K562 (cell line): ENCODE data around the gene SLC25A33. TPM values are rescaled to one million over a fixed set of nuclear protein-coding genes. Genes with fewer than 3 reads are reported as not detected.
A peak's percentile ranks its signal among the peaks of the same experiment; 100 is the strongest.

Source experiments
- CBFA2T3 ChIP-seq: fragments of 450-650 bp; IDR thresholded peaks from 2 replicates; pipeline ENCODE4 v1.6.1; 2017
- CREM ChIP-seq: IDR thresholded peaks from 2 replicates; pipeline ENCODE4 v1.6.1; 2014; ENCODE audit warnings: antibody characterized with exemption, low read depth
- ELF2 ChIP-seq: fragments of 250-450 bp; sonication (Bioruptor Pico); IDR thresholded peaks from 2 replicates; pipeline ENCODE4 v1.5.0; 2021; ENCODE audit warnings: mild to moderate bottlenecking
- KAT8 ChIP-seq: fragments of 450-650 bp; IDR thresholded peaks from 2 replicates; pipeline ENCODE4 v1.6.1; 2016; ENCODE audit warnings: low read depth, mild to moderate bottlenecking
- KLF10 ChIP-seq: fragments of 250-450 bp; sonication (Bioruptor Pico); IDR thresholded peaks from 2 replicates; pipeline ENCODE4 v1.6.1; 2021; ENCODE audit warnings: matching md5 sums
- MAZ ChIP-seq, 2 experiments: fragments of 450-650 bp in 1 of 2; sonication (generic) in 1 of 2; formaldehyde crosslinking; IDR thresholded peaks in 1 of 2; conservative IDR thresholded peaks in 1 of 2; 2 replicates each; pipeline versions ENCODE4 v1.4.0 to v1.5.0; 2020; ENCODE audit warnings: mild to moderate bottlenecking in 1 of 2, missing genetic modification reagents in 1 of 2
- MCM2 ChIP-seq: fragments of 450-650 bp; IDR thresholded peaks from 2 replicates; pipeline ENCODE4 v1.6.1; 2017; ENCODE audit warnings: low read depth, mild to moderate bottlenecking
- NBN ChIP-seq: fragments of 450-650 bp; IDR thresholded peaks from 2 replicates; pipeline ENCODE4 v1.6.1; 2016; ENCODE audit warnings: low read depth, mild to moderate bottlenecking
- NCOA4 ChIP-seq: fragments of 450-650 bp; IDR thresholded peaks from 2 replicates; pipeline ENCODE4 v1.6.1; 2018; ENCODE audit warnings: mild to moderate bottlenecking; ENCODE audit not compliant: partially characterized antibody
- POLR2A ChIP-seq: fragments of 450-650 bp; conservative IDR thresholded peaks from 2 replicates; pipeline ENCODE4 v1.6.1; 2016
- RBM25 ChIP-seq: fragments of 200-400 bp; formaldehyde crosslinking; IDR thresholded peaks from 2 replicates; pipeline ENCODE4 v1.6.1; 2018; ENCODE audit warnings: low read length, low read depth, moderate library complexity; ENCODE audit not compliant: severe bottlenecking
- SIRT6 ChIP-seq: IDR thresholded peaks from one replicate; pipeline ENCODE4 v1.6.1; 2012; ENCODE audit warnings: low read depth, mild to moderate bottlenecking, control low read depth, inconsistent platforms, low read length, moderate library complexity
- SMAD2 ChIP-seq: fragments of 150-350 bp; IDR thresholded peaks from 2 replicates; pipeline ENCODE4 v1.6.1; 2014; ENCODE audit warnings: low read depth, mild to moderate bottlenecking, low read length
- SNRNP70 ChIP-seq: fragments of 200-400 bp; formaldehyde crosslinking; optimal IDR thresholded peaks from 2 replicates; pipeline ENCODE3; 2017; ENCODE audit warnings: low read depth, low read length
- TCF7L2 ChIP-seq: fragments of 150-350 bp; IDR thresholded peaks from 2 replicates; pipeline ENCODE4 v1.6.1; 2016; ENCODE audit warnings: low read depth, mild to moderate bottlenecking, low read length, moderate library complexity
- TEAD1 ChIP-seq, 2 experiments: fragments of 450-650 bp in 1 of 2; sonication (generic) in 1 of 2; formaldehyde crosslinking; IDR thresholded peaks; 2 replicates each; pipeline versions ENCODE4 v1.4.0 to v1.8.0; 2020 to 2022; ENCODE audit warnings: mild to moderate bottlenecking in 2 of 2, missing genetic modification reagents in 1 of 2
- ZNF3 ChIP-seq: fragments of 250-450 bp; sonication (Bioruptor Pico); IDR thresholded peaks from 2 replicates; pipeline ENCODE4 v1.5.0; 2021; ENCODE audit warnings: mild to moderate bottlenecking, moderate library complexity
- ZNF644 ChIP-seq: fragments of 200-800 bp; sonication (Bioruptor generic); IDR thresholded peaks from 2 replicates; pipeline ENCODE4 v1.6.1; 2016; ENCODE audit warnings: low read depth, missing genetic modification characterization, missing compliant biosample characterization
- polyA plus RNA-seq, 8 experiments: library from polyadenylated mRNA; depleted of rRNA in 4 of 8; stranded (reverse) in 5 of 8; unstranded in 3 of 8; fragments of >200 nt; fragmentation: Nextera tagmentation in 2 of 8; fragmentation: Illumina TruSeq in 1 of 8; extraction: Ambion mirVana in 2 of 8; extraction: Trizol in 1 of 8; gene quantifications; 2 replicates each; pipeline versions ENCODE4 v1.2.1 to v1.2.3, GENCODE V29; 2011 to 2014; ENCODE audit warnings: inconsistent platforms in 1 of 8, missing spikeins in 1 of 8
- total RNA-seq, 7 experiments: library from RNA; depleted of rRNA in 6 of 7; stranded (reverse); fragments of >200 nt in 6 of 7; fragmentation: Illumina TruSeq in 2 of 7; extraction: Trizol in 2 of 7; gene quantifications; 2 replicates each; pipeline versions ENCODE4 v1.2.1 to v1.2.3, GENCODE V29; 2011 to 2021; ENCODE audit warnings: low replicate concordance in 1 of 7
- TF ChIP-seq, protein P1 (sequence below): sonication (generic); formaldehyde crosslinking; IDR thresholded peaks from 2 replicates; pipeline ENCODE4 v1.8.0; 2022; ENCODE audit warnings: missing genetic modification reagents, mild to moderate bottlenecking, moderate library complexity, borderline replicate concordance
- TF ChIP-seq, protein P2 (sequence below): fragments of 150-350 bp; IDR thresholded peaks from 2 replicates; pipeline ENCODE4 v1.6.1; 2014; ENCODE audit warnings: low read depth, mild to moderate bottlenecking, low read length, borderline replicate concordance
- TF ChIP-seq, protein P3 (sequence below): sonication (generic); formaldehyde crosslinking; IDR thresholded peaks from 2 replicates; pipeline ENCODE4 v1.8.0; 2022; ENCODE audit warnings: mild to moderate bottlenecking, missing genetic modification reagents

SLC25A33 gene
- total and polyA plus RNA-seq, 9 of the 15 experiments (the other 6 are each of a cell fraction or from before 2014, with no cell fraction given), result 3.2 to 23.5 (median 17.5) TPM

DNA sequence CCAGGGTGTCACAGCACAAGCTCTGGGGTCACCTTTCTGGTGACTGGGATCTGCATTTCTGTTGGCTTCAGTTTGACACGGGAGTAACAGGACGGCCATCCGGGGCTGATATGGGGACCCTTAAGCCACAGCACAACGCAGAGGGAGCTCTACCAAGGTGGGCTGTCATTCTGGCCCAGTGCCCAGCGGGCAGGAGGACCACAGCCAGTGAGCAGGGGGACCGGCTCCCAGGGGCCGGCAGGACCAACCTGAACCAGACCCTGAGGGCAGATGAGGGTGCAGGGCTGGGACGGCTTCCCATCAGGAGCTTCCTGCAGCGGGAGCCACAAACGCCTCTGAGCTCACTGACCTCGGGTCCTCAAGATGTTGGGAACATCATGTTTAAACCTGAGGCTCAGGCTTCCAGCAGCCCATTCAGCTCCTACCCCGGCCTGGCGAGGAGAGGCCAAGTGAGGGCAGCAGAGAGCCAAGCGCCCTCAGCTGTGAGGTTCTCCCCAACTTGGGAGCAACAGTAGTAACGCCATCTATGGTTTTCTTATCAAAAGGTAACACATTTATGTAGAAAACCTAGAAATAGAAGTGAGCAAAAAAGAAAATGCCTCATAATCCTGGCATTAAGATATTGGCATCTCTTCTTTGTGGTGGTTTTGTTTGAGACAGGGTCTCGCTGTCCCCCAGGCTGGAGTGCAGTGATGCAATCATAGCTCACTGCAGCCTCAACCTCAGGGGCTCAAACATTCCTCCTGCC is 76.2 kb downstream of the SLC25A33 start (continued):
- TF ChIP-seq NCOA4 (no peak), POLR2A (0 out of 2 replicates have a peak, but pooled peaks have one; percentile 45), CBFA2T3 (peak; percentile 27; the same call in 1 of the 2 replicates), SIRT6 (no peak), MAZ (CRISPR knock-in tag; conservative IDR thresholded peaks at IDR 0.05 in 1 of 2, IDR thresholded peaks at IDR 0.05 in 1 of 2) (peak; percentile 15 to 54; a peak in 2 of 4 replicates), ZNF3 (CRISPR knock-in tag) (no peak), MCM2 (no peak), KAT8 (no peak), KLF10 (CRISPR knock-in tag) (no peak), CREM (peak; percentile 22; the same call in 1 of the 2 replicates), NBN (no peak), ELF2 (no peak), SNRNP70 (no peak), TCF7L2 (no peak), SMAD2 (no peak), RBM25 (no peak), TEAD1 (CRISPR knock-in tag; IDR thresholded peaks at IDR 0.05) (peak; percentile 43 to 59; a peak in 1 of 4 replicates), ZNF644 (tag) (0 out of 2 replicates have a peak, but pooled peaks have one; percentile 29)
- TF ChIP-seq, protein P1, sequence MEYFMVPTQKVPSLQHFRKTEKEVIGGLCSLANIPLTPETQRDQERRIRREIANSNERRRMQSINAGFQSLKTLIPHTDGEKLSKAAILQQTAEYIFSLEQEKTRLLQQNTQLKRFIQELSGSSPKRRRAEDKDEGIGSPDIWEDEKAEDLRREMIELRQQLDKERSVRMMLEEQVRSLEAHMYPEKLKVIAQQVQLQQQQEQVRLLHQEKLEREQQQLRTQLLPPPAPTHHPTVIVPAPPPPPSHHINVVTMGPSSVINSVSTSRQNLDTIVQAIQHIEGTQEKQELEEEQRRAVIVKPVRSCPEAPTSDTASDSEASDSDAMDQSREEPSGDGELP (CRISPR knock-in tag), result peak; percentile 97
- TF ChIP-seq, protein P2, sequence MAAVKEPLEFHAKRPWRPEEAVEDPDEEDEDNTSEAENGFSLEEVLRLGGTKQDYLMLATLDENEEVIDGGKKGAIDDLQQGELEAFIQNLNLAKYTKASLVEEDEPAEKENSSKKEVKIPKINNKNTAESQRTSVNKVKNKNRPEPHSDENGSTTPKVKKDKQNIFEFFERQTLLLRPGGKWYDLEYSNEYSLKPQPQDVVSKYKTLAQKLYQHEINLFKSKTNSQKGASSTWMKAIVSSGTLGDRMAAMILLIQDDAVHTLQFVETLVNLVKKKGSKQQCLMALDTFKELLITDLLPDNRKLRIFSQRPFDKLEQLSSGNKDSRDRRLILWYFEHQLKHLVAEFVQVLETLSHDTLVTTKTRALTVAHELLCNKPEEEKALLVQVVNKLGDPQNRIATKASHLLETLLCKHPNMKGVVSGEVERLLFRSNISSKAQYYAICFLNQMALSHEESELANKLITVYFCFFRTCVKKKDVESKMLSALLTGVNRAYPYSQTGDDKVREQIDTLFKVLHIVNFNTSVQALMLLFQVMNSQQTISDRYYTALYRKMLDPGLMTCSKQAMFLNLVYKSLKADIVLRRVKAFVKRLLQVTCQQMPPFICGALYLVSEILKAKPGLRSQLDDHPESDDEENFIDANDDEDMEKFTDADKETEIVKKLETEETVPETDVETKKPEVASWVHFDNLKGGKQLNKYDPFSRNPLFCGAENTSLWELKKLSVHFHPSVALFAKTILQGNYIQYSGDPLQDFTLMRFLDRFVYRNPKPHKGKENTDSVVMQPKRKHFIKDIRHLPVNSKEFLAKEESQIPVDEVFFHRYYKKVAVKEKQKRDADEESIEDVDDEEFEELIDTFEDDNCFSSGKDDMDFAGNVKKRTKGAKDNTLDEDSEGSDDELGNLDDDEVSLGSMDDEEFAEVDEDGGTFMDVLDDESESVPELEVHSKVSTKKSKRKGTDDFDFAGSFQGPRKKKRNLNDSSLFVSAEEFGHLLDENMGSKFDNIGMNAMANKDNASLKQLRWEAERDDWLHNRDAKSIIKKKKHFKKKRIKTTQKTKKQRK, result no peak
- TF ChIP-seq, protein P3, sequence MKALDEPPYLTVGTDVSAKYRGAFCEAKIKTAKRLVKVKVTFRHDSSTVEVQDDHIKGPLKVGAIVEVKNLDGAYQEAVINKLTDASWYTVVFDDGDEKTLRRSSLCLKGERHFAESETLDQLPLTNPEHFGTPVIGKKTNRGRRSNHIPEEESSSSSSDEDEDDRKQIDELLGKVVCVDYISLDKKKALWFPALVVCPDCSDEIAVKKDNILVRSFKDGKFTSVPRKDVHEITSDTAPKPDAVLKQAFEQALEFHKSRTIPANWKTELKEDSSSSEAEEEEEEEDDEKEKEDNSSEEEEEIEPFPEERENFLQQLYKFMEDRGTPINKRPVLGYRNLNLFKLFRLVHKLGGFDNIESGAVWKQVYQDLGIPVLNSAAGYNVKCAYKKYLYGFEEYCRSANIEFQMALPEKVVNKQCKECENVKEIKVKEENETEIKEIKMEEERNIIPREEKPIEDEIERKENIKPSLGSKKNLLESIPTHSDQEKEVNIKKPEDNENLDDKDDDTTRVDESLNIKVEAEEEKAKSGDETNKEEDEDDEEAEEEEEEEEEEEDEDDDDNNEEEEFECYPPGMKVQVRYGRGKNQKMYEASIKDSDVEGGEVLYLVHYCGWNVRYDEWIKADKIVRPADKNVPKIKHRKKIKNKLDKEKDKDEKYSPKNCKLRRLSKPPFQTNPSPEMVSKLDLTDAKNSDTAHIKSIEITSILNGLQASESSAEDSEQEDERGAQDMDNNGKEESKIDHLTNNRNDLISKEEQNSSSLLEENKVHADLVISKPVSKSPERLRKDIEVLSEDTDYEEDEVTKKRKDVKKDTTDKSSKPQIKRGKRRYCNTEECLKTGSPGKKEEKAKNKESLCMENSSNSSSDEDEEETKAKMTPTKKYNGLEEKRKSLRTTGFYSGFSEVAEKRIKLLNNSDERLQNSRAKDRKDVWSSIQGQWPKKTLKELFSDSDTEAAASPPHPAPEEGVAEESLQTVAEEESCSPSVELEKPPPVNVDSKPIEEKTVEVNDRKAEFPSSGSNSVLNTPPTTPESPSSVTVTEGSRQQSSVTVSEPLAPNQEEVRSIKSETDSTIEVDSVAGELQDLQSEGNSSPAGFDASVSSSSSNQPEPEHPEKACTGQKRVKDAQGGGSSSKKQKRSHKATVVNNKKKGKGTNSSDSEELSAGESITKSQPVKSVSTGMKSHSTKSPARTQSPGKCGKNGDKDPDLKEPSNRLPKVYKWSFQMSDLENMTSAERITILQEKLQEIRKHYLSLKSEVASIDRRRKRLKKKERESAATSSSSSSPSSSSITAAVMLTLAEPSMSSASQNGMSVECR (CRISPR knock-in tag), result peak; percentile 43; the same call in 1 of the 2 replicates
